Kidney epithelial cell (primary cell): ENCODE measurements around the gene SND1. TPM values are rescaled to one million over a fixed set of nuclear protein-coding genes. Genes with fewer than 3 reads are reported as not detected.

Experiments
- DNase-seq: peaks from one replicate; pipeline ENCODE4 v3.0.0-alpha.2; 2010; ENCODE audit warnings: low read depth
- H3K27me3 ChIP-seq: 2 replicates; pipeline ENCODE4 v1.6.0; 2011; ENCODE audit warnings: low read length; ENCODE audit not compliant: control insufficient read depth, insufficient read depth
- H3K36me3 ChIP-seq: 2 replicates; pipeline ENCODE4 v1.5.1; 2011; ENCODE audit warnings: low read length; ENCODE audit not compliant: control insufficient read depth, insufficient read depth
- H3K4me3 ChIP-seq: 2 replicates; pipeline ENCODE4 v1.5.1; 2011; ENCODE audit warnings: low read depth, mild to moderate bottlenecking, control low read depth, low read length
- CTCF ChIP-seq: IDR thresholded peaks from 2 replicates; pipeline ENCODE4 v1.5.1; 2011; ENCODE audit warnings: mild to moderate bottlenecking, moderate library complexity, low read length, control low read depth, inconsistent platforms; ENCODE audit not compliant: insufficient read depth, poor library complexity, severe bottlenecking
- total RNA-seq: library from RNA; depleted of rRNA; stranded (reverse); fragments of >200 nt; gene quantifications from 2 replicates; pipeline ENCODE4 v1.2.3, GENCODE V29; 2015

SND1 gene
- total RNA-seq, 1 donor from 2014 or later, result 257 TPM

GRCh38 chr7:127618775-127619174 is 33.2 kb upstream of the SND1 start:
- no peak for TF ChIP-seq CTCF
- no peak overlapping the region for H3K4me3 ChIP-seq
- H3K36me3 ChIP-seq, result no peaks in the 10 kb centered on the region
- peaks cover 43% of the 10 kb centered on the region for H3K27me3 ChIP-seq
- DNase-seq, result no peak

GRCh38 chr7:127619681-127620405 is 32.2 kb upstream of the SND1 start:
- Histone ChIP-seq H3K27me3 (peaks cover 39% of the 10 kb centered on the region), H3K4me3 (no peak overlapping the region), H3K36me3 (no peaks in the 10 kb centered on the region)
- no peak for DNase-seq
- TF ChIP-seq CTCF, result no peak

- no peak for TF ChIP-seq CTCF
- Histone ChIP-seq H3K27me3 (peaks cover 33% of the 10 kb centered on the region), H3K4me3 (no peak overlapping the region), H3K36me3 (no peaks in the 10 kb centered on the region)
- no peak for DNase-seq
These were observed 31.4 kb upstream of the SND1 start for GRCh38 chr7:127620406-127621233.

- Histone ChIP-seq H3K4me3 (no peak overlapping the region), H3K27me3 (peaks cover 10% of the 10 kb centered on the region), H3K36me3 (no peaks in the 10 kb centered on the region)
- no peak for TF ChIP-seq CTCF
- DNase-seq, result no peak
These were observed 26.7 kb upstream of the SND1 start for GRCh38 chr7:127625331-127625730.

GRCh38 chr7:127628445-127628844 is 23.5 kb upstream of the SND1 start:
- H3K36me3 ChIP-seq, result no peaks in the 10 kb centered on the region
- TF ChIP-seq CTCF, result no peak
- no peak overlapping the region for H3K4me3 ChIP-seq
- no peaks in the 10 kb centered on the region for H3K27me3 ChIP-seq
- no peak for DNase-seq
